GM12878 (cell line): ENCODE measurements around the gene OTUB2.

ENCODE experiments used
- CEBPB ChIP-seq, 2 experiments: fragments of 150-350 bp in 1 of 2; IDR thresholded peaks; 2 replicates each; pipeline ENCODE4 v1.6.1; 2012 to 2014; ENCODE audit warnings: low read depth in 2 of 2, low read length in 2 of 2, borderline replicate concordance in 1 of 2, inconsistent platforms in 1 of 2
- EP300 ChIP-seq, 2 experiments: fragments of 150-350 bp in 1 of 2; IDR thresholded peaks; 2 replicates each; pipeline ENCODE4 v1.6.1; 2011 to 2012; ENCODE audit warnings: low read depth in 2 of 2, low read length in 2 of 2, borderline replicate concordance in 1 of 2, improper control_type of control experiment in 1 of 2, inconsistent platforms in 1 of 2; ENCODE audit not compliant: control insufficient read depth in 1 of 2
- EZH2 ChIP-seq: IDR thresholded peaks from 2 replicates; pipeline ENCODE4 v1.6.1; 2012; ENCODE audit warnings: low read depth, mild to moderate bottlenecking, control low read depth, inconsistent platforms, low read length, borderline replicate concordance; ENCODE audit not compliant: control insufficient read depth
- FOS ChIP-seq: IDR thresholded peaks from 3 replicates; pipeline ENCODE4 v1.6.1; 2011; ENCODE audit warnings: borderline replicate concordance; ENCODE audit not compliant: insufficient read length; ENCODE audit errors: extremely low read depth
- IKZF1 ChIP-seq: fragments of 450-650 bp; conservative IDR thresholded peaks from 2 replicates; pipeline ENCODE4 v1.6.1; 2017; ENCODE audit warnings: antibody characterized with exemption, mild to moderate bottlenecking
- JUNB ChIP-seq: IDR thresholded peaks from 2 replicates; pipeline ENCODE4 v1.6.1; 2016; ENCODE audit warnings: antibody characterized with exemption, mild to moderate bottlenecking
- POLR2A ChIP-seq: IDR thresholded peaks from 2 replicates; pipeline ENCODE4 v1.6.1; 2011; ENCODE audit warnings: low read depth, mild to moderate bottlenecking, low read length
- SREBF1 ChIP-seq: IDR thresholded peaks from 2 replicates; pipeline ENCODE4 v1.6.1; 2012; ENCODE audit warnings: mild to moderate bottlenecking, low read length
- TF ChIP-seq, protein P1 (sequence below): fragments of 450-650 bp; IDR thresholded peaks from 2 replicates; pipeline ENCODE4 v1.6.1; 2017; ENCODE audit warnings: mild to moderate bottlenecking
- TF ChIP-seq, protein P2 (sequence below): fragments of 150-350 bp; IDR thresholded peaks from 2 replicates; pipeline ENCODE4 v1.6.1; 2016; ENCODE audit warnings: low read depth, low read length
- TF ChIP-seq, protein P3 (sequence below), 3 experiments: IDR thresholded peaks in 2 of 3; conservative IDR thresholded peaks in 1 of 3; 2 replicates each; pipeline ENCODE4 v1.5.1; 2011; ENCODE audit warnings: low read depth in 3 of 3, low read length in 3 of 3, mild to moderate bottlenecking in 3 of 3, control low read depth in 2 of 3, moderate library complexity in 2 of 3, inconsistent platforms in 1 of 3, mixed read lengths in 1 of 3; ENCODE audit not compliant: control insufficient read depth in 2 of 3, insufficient read depth in 1 of 3; ENCODE audit errors: extremely low read depth in 1 of 3

DNA sequence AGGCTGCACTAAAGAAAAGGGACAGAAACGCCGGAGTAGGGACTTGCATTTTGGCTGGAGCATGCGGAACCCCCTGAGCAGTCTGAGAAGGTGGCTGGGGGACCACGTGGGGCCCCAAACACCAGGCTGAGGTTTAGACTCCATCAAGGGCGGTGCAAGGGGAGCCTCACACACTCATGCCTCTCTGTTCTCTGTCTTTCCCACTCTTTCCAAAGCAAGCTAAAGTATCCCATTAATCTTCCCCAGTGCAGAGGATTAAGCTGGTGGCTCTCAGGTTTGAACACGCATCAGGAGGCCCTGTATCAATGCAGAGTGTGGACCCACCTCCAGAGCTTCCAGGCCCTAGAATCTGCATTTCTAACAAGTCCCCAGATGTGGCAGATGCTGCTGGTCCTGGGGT, 15.5 kb upstream of the OTUB2 start:
- TF ChIP-seq, protein P1, sequence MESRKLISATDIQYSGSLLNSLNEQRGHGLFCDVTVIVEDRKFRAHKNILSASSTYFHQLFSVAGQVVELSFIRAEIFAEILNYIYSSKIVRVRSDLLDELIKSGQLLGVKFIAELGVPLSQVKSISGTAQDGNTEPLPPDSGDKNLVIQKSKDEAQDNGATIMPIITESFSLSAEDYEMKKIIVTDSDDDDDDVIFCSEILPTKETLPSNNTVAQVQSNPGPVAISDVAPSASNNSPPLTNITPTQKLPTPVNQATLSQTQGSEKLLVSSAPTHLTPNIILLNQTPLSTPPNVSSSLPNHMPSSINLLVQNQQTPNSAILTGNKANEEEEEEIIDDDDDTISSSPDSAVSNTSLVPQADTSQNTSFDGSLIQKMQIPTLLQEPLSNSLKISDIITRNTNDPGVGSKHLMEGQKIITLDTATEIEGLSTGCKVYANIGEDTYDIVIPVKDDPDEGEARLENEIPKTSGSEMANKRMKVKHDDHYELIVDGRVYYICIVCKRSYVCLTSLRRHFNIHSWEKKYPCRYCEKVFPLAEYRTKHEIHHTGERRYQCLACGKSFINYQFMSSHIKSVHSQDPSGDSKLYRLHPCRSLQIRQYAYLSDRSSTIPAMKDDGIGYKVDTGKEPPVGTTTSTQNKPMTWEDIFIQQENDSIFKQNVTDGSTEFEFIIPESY, result no peak
- TF ChIP-seq SREBF1, result no peak
- no peak for TF ChIP-seq FOS
- no peak for TF ChIP-seq POLR2A
- no peak for TF ChIP-seq EZH2
- TF ChIP-seq CEBPB (IDR thresholded peaks at IDR 0.05; ENCODE audit: borderline replicate concordance in 1 of 2, low read depth in 2 of 2, low read length in 2 of 2), result no peak
- TF ChIP-seq EP300 (IDR thresholded peaks at IDR 0.05; ENCODE audit: borderline replicate concordance in 1 of 2, control insufficient read depth in 1 of 2, low read depth in 2 of 2, low read length in 2 of 2), result no peak
- TF ChIP-seq JUNB, result no peak
- TF ChIP-seq, protein P2, sequence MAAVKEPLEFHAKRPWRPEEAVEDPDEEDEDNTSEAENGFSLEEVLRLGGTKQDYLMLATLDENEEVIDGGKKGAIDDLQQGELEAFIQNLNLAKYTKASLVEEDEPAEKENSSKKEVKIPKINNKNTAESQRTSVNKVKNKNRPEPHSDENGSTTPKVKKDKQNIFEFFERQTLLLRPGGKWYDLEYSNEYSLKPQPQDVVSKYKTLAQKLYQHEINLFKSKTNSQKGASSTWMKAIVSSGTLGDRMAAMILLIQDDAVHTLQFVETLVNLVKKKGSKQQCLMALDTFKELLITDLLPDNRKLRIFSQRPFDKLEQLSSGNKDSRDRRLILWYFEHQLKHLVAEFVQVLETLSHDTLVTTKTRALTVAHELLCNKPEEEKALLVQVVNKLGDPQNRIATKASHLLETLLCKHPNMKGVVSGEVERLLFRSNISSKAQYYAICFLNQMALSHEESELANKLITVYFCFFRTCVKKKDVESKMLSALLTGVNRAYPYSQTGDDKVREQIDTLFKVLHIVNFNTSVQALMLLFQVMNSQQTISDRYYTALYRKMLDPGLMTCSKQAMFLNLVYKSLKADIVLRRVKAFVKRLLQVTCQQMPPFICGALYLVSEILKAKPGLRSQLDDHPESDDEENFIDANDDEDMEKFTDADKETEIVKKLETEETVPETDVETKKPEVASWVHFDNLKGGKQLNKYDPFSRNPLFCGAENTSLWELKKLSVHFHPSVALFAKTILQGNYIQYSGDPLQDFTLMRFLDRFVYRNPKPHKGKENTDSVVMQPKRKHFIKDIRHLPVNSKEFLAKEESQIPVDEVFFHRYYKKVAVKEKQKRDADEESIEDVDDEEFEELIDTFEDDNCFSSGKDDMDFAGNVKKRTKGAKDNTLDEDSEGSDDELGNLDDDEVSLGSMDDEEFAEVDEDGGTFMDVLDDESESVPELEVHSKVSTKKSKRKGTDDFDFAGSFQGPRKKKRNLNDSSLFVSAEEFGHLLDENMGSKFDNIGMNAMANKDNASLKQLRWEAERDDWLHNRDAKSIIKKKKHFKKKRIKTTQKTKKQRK, result no peak
- TF ChIP-seq, protein P3, sequence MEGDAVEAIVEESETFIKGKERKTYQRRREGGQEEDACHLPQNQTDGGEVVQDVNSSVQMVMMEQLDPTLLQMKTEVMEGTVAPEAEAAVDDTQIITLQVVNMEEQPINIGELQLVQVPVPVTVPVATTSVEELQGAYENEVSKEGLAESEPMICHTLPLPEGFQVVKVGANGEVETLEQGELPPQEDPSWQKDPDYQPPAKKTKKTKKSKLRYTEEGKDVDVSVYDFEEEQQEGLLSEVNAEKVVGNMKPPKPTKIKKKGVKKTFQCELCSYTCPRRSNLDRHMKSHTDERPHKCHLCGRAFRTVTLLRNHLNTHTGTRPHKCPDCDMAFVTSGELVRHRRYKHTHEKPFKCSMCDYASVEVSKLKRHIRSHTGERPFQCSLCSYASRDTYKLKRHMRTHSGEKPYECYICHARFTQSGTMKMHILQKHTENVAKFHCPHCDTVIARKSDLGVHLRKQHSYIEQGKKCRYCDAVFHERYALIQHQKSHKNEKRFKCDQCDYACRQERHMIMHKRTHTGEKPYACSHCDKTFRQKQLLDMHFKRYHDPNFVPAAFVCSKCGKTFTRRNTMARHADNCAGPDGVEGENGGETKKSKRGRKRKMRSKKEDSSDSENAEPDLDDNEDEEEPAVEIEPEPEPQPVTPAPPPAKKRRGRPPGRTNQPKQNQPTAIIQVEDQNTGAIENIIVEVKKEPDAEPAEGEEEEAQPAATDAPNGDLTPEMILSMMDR (IDR thresholded peaks at IDR 0.05 in 2 of 3, conservative IDR thresholded peaks at IDR 0.05 in 1 of 3; ENCODE audit: control insufficient read depth in 2 of 3, extremely low read depth in 1 of 3, insufficient read depth in 1 of 3, low read depth in 3 of 3, low read length in 3 of 3), result no peak
- no peak for TF ChIP-seq IKZF1
